ENCODE results near the gene NOL4L. TPM values are rescaled to one million over a fixed set of nuclear protein-coding genes. Genes with fewer than 3 reads are reported as not detected.

Gene NOL4L
- total RNA-seq, 1 experiment from 2014 or later: 1.4 TPM

- ChIA-PET CTCF (no interaction called here), POLR2A (ENCODE audit: low non-redundant PET) (no interaction called here)
- Histone ChIP-seq H3K9me3 (ENCODE audit: low read depth, low read length, poor library complexity, severe bottlenecking) (no peaks in the 10 kb centered on the region), H3K4me3 (ENCODE audit: low read depth, low read length, poor library complexity, severe bottlenecking) (no peak overlapping the region), H3K27ac (ENCODE audit: low read depth, low read length, poor library complexity, severe bottlenecking) (no peak overlapping the region), H3K36me3 (ENCODE audit: insufficient read depth, low read length, poor library complexity, severe bottlenecking) (peaks cover 4% of the 10 kb centered on the region), H3K27me3 (replicated peaks; ENCODE audit: insufficient read depth, low read depth, low read length, poor library complexity) (no peaks in the 10 kb centered on the region), H3K4me1 (ENCODE audit: insufficient read depth, low read length, poor library complexity, severe bottlenecking) (no peaks in the 10 kb centered on the region)
- TF ChIP-seq EZH2 (IDR thresholded peaks at IDR 0.05; ENCODE audit: borderline replicate concordance, low read depth, low read length, poor library complexity, severe bottlenecking) (no peak), CTCF (conservative IDR thresholded peaks at IDR 0.05; ENCODE audit: low read depth, low read length) (no peak)
- BruUV-seq (replicated peaks): no TSS peak
- DNase-seq (ENCODE audit: low spot score): no peak
- intact Hi-C loops (cut with micrococcal nuclease; ENCODE audit: unreplicated experiment): no loop called here
Observed at GRCh38 chr20:32404017-32404416, 181.1 kb downstream of the NOL4L start.

- no TSS peak for BruUV-seq (replicated peaks)
- DNase-seq (ENCODE audit: low spot score): no peak
- POLR2A ChIA-PET (ENCODE audit: low non-redundant PET): no interaction called here
- Histone ChIP-seq H3K4me1 (ENCODE audit: insufficient read depth, low read length, poor library complexity, severe bottlenecking) (no peaks in the 10 kb centered on the region), H3K27ac (ENCODE audit: low read depth, low read length, poor library complexity, severe bottlenecking) (no peak overlapping the region), H3K36me3 (ENCODE audit: insufficient read depth, low read length, poor library complexity, severe bottlenecking) (no peaks in the 10 kb centered on the region), H3K9me3 (ENCODE audit: low read depth, low read length, poor library complexity, severe bottlenecking) (no peaks in the 10 kb centered on the region), H3K4me3 (ENCODE audit: low read depth, low read length, poor library complexity, severe bottlenecking) (no peak overlapping the region), H3K27me3 (replicated peaks; ENCODE audit: insufficient read depth, low read depth, low read length, poor library complexity) (no peaks in the 10 kb centered on the region)
- intact Hi-C loops (cut with micrococcal nuclease; ENCODE audit: unreplicated experiment): no loop called here
- CTCF ChIA-PET: no interaction called here
- TF ChIP-seq CTCF (conservative IDR thresholded peaks at IDR 0.05; ENCODE audit: low read depth, low read length) (no peak), EZH2 (IDR thresholded peaks at IDR 0.05; ENCODE audit: borderline replicate concordance, low read depth, low read length, poor library complexity, severe bottlenecking) (no peak)
Observed at GRCh38 chr20:32400476-32400875, 184.7 kb downstream of the NOL4L start.

- Histone ChIP-seq H3K4me3 (ENCODE audit: low read depth, low read length, poor library complexity, severe bottlenecking) (no peak overlapping the region), H3K27ac (ENCODE audit: low read depth, low read length, poor library complexity, severe bottlenecking) (no peak overlapping the region), H3K4me1 (ENCODE audit: insufficient read depth, low read length, poor library complexity, severe bottlenecking) (no peaks in the 10 kb centered on the region), H3K36me3 (ENCODE audit: insufficient read depth, low read length, poor library complexity, severe bottlenecking) (no peaks in the 10 kb centered on the region), H3K9me3 (ENCODE audit: low read depth, low read length, poor library complexity, severe bottlenecking) (no peaks in the 10 kb centered on the region), H3K27me3 (replicated peaks; ENCODE audit: insufficient read depth, low read depth, low read length, poor library complexity) (no peaks in the 10 kb centered on the region)
- no peak for TF ChIP-seq EZH2 (IDR thresholded peaks at IDR 0.05; ENCODE audit: borderline replicate concordance, low read depth, low read length, poor library complexity, severe bottlenecking)
- no peak for TF ChIP-seq CTCF (conservative IDR thresholded peaks at IDR 0.05; ENCODE audit: low read depth, low read length)
- no TSS peak for BruUV-seq (replicated peaks)
- POLR2A ChIA-PET (ENCODE audit: low non-redundant PET): no interaction called here
- CTCF ChIA-PET: no interaction called here
- no peak for DNase-seq (ENCODE audit: low spot score)
- intact Hi-C loops (cut with micrococcal nuclease; ENCODE audit: unreplicated experiment): no loop called here
Observed at GRCh38 chr20:32397567-32398084, 187.5 kb downstream of the NOL4L start.

All from A673 (cell line).